GM18861 (cell line): ENCODE measurements around the gene CPLX1.

Experiments
- ATAC-seq: cut with Tn5 transposase; IDR thresholded peaks from one replicate; pipeline ENCODE4 v1.9.1; 2021; ENCODE audit not compliant: unreplicated experiment

The CPLX1 gene

DNA sequence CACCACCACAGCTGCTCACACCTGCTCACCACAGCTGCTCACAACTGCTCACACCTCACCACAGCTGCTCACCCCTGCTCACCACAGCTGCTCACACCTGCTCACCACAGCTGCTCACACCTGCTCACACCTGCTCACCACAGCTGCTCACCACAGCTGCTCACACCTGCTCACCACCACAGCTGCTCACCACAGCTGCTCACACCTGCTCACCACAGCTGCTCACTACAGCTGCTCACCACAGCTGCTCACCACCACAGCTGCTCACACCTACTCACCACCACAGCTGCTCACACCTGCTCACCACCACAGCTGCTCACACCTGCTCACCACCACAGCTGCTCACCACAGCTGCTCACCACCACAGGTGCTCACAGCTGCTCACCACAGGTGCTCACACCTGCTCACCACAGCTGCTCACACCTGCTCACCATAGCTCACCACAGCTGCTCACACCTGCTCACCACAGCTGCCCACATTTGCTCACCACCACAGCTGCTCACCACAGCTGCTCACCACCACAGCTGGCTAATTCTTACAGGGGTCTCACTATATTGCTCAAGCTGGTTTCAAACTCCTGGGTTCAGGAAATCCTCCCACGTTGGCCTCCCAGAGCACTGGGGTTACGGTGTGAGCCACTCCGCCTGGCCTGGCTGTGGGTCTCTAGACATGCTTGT is 30.4 kb upstream of the CPLX1 start:
- ATAC-seq, result no peak

DNA sequence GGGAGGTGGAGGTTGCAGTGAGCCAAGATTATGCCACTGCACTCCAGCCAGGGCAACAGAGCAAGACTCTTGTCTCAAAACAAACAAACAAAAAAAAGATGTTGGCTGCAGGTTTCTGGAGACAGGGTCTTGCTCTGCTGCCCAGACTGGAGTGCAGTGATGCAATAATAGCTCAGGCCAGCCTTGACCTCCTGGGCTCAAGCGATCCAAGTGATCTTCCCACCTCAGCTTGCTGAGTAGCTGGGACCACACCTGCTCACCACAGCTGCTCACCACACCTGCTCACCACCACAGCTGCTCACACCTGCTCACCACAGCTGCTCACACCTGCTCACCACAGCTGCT is 29.9 kb upstream of the CPLX1 start:
- ATAC-seq, result no peak

DNA sequence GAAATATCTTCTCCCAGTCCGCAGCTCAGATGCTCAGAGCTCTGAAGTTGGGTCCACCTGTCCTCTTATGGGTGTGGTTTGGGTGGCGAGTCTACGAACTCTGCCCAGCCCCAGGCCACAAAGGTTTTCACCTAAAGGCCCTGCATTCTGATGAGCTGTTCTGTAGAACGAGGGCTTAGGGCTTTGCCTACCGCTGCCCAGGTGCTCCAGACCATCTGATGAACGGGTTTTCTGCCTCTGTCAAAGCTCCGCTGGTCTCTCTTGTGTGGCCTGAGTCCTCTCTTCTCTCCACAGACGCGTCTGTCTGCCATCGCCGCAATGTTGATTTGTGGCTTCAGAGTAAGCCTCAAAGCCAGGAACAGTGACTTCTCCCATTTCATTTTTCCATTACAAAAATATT is 28.4 kb upstream of the CPLX1 start:
- no peak for ATAC-seq

DNA sequence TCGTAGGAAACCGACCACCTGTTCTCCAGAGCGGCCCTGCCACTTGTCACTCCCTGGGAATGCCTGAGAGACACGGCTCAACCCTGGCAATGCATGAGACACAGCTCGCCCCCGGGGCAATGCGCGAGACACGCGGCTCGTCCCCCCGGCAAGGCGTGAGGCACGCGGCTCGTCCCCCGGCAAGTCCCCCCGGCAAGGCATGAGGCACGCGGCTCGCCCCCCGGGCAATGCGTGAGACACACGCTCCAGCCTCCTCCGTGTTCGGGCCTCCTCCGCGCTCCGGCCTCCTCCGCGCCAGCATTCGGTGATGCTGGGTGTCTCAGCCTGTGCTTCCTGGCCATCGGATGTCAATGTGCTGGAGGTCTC is 27.5 kb upstream of the CPLX1 start:
- ATAC-seq, result no peak

DNA sequence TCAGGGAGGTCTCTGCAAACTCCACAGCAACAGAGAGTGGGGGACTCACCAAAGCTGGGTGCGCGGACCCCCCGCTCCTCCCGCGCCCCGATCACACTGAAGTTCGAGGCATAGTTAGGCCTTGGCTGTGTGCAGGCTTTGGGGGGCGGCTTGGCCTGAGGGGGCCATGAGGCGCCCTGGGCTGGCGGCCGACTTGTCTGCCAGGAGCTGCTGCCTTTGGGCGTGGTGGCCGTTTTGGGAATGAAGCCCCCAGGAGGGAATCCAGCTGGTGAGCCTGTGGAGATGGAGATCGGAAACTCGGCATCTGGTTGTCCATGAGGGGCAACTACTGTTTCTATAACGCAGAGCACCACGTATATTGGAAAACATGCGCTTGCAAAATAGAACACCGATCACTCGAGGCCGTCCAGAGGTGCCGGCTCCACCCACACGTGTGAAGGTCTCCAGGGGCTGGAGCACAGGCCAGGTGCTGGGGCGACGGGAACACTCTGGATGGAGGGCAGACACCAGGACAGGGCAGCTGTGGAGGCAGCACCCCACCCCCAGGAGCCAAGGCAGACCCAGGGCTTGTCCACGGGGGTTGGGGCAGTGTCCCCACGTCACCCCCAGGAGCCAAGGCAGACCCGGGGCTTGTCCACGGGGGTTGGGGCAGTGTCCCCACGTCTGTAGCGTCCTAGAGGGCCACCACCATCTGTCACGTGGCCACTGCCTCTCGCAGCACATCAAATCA is 25.9 kb upstream of the CPLX1 start:
- no peak for ATAC-seq

DNA sequence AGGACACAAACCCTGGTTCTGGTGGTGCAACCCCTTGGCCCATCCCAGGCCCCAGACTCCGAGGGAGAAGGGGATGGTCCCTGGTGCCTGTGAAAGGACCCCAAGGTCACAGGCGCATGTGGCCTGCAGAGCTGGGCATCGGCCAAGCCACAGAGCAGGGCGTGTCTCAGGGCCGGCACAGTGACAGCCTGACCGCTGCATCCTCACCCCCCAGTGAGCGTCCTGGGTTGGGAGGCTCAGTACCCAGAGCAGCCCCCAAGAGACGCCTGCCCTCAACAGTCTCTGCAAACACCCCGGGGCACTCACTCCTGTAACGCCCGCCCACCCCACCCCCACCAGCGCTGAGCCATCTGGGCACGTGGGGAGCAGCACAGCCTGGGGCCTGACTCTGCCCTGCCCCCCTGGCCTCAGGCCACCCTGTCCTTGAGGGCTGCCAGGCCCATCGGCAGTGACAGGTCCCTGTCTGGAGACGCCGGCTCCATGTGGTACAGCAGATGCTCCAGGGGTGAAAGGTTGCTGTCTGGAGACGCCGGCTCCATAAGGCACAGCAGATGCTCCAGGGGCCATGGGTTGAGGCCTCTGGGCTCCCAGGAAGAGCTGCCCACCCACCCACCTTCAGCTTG is 24.5 kb upstream of the CPLX1 start:
- ATAC-seq, result no peak

DNA sequence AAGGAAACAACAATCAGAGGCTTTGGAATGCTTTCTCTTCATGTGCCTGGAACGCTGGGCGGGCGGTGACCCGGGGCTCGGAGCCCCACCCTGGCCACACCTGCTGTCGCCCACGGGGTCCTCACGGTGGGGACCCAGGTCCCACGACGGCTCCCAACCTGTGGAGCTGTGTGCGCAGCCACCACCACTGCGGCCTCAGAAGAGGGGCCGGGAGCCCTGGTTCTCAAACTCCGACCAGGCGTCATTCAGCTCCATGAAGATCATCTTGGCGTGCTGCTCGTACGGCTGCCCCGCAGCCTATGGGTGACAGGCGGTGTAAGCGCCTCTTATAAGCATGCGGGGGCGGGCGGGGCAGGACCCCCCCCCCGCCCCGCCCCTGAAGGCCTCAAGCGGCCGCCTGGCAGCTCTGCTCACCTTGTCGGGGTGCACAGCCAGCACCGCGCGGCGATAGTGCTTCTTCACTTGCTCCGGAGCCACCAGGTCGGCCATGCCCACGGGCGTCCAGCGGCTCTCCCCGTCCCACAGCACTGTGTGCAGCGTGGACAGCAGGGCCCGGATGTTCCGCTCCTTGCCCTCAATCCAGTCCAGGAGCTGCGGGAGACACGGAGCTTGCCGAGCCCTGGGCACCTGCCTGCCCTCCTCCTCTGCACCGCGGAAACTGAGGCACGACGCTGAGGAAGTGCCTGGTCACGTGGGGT is 23.7 kb upstream of the CPLX1 start:
- no peak for ATAC-seq

DNA sequence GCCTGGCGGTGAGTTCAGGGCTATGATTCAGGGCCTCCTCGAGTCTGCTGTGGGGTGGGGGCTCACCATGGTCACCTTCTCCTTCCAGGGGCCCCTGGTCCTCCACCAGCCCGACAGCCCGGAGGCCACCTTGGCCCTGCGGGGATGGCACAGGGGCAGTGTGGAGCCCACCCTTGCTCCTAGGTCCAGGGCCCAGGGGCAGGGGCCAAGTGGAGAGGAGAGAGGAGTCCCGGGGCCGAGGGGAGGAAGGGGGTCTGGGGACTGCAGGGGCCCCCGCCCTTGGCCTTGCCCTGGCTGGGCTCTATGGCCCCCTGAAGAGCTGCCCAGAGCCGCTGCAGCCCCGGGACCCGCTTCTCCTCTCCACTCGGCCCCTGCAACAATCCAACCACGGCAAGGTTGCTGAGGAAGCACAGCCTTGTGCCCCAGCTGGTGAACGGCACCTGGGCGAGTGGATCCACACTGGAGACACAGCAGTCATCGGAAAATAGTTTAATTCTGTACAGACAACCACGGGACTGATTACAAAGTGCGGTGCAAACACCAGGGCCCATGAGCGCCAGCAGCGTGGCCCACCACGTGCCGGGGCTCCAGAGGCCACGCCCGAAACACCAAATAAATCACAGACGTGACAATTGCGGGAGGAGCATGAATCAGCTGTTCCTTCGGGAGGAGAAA is 23.0 kb upstream of the CPLX1 start:
- ATAC-seq, result no peak

DNA sequence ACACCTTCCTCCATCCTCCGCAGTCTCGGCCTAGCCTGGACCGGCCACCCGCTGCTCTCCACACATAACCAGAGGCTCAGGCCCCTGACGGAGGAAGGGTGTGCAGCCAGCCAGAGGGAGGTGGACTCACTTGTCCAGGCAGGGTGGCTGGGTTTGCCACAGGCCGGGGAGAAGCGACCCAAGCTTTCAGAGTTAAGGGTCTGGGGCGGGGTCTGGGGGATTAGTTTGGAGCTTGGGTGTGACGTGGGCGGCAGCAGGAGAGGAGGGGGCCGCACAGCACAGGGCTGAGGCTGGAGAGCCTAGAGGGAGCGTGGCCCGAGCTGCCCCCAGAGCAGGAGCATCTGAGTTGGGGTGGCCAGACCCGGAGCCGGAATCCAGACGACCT is 22.4 kb upstream of the CPLX1 start:
- ATAC-seq, result no peak

DNA sequence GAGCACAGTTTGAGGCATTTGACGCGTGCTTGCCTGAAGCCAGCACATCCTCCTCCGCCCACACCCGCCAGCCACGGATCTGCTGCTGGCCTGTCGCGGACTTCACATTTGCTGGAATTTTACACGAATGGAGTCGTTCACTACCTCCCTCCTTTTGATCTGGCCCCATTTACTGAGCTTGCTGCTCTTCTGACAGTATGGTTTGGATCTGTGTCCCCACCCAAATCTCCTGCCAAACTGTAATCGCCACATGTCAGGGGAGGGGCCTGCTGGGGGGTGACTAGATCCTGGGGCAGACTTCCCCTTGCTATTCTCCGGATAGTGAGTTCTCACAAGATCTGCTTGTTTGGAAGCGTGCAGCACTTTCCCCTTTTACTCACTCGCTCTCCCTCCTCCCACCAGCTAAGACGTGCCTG is 19.9 kb upstream of the CPLX1 start:
- no peak for ATAC-seq

DNA sequence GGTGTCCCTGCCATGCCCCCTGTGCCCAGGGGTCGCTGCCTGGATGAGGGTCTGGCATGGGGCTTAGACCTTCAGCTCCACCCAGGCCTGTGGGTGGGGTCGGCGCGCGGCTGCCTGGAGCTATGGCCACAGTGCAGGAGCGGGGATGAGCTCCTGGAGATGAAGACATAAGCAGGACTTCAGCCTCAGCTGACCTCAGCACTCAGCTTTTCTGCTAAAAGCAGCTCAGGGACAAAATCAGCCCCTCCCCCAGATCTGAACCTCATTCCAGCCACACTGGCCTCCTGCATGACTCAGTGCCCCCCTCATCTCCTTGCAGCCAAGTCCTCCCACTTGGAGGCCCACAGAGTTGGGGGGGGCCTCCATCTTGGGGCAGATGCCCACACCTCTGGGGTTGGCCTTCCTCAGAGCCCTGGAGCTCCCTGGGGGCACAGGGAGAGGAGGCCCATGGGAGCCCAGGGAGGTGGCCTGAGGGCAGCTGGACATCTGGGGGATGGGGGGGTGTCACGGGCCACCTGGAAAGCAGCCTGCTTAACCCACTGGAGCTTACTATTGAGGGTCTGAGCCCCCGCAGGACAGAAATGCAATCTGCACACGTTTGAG is 19.4 kb upstream of the CPLX1 start:
- ATAC-seq, result no peak

DNA sequence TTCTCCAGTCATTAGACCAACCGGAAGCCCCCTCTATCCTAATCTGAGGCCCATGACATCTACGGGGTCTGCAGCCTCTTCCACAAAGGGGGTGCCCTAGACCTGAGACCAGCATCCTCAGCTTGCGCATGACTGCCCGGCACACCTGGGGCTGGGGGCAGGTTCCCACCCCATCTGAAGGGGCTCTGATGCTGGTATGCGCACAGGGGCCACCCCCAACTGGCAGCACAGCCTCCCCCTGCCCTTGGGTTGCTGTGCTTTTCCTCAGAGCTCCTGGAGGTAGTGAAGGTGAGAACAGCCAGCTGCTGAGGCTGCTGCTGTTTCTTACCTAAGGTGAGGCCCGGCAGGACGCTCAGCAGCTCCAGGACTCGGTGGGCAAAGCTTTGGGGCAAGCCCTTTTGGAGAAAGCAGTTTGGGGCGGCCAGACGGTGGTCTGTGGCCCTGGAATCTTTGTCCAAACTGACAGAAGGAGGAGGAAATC is 18.9 kb upstream of the CPLX1 start:
- no peak for ATAC-seq

DNA sequence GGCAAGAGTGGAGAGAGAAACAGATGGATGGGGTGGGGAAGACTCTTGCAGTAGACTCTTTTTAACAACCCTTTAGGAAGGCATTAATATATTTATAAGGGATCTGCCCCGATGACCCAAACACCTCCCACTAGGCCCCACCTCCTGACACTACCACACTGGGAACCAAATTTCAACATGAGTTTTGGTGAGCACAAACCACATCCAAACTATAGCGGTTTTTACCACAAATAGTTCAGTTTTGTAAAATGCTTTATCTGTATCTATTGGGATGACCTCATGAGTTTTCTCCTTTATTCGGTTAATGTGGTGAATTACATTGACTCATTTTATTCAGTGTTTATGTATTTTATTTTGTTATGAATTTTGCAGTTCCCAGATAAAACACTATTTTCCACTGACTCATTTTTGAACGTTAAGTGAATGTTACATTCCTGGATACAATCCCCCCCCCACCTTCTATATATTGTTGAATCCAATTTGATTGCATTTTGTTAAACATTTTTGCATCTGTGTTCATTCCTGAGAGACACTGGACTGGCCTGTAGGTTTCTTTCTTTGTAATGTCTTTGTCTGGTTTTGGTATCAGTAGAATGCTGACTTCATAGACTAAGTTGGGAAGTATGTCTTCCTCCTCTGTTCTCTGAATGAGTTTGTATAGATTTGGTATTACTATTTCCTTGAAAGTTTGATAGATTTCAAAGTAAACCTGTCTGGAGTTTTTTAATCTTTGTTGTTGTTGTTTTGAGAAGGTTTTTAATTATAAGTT is 13.9 kb upstream of the CPLX1 start:
- ATAC-seq, result no peak

DNA sequence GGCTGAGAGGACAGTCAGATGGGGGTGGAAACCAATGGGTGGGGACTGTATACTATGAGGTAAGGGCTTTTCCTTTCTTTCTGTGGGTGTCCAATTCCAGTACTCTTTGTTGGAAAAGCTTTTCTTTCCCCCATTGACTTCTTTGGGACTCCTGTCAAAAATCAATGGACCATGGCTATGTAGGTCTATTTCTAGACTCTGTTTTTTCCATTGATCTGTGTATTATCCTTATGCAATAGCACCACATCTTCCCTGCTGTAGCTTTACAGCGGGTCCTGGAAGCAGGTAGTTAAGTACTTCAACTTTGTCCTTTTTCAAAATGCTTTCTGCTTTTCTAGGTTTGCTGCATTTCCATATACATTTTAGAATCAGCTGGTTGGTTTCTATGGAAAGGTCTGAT is 11.8 kb upstream of the CPLX1 start:
- no peak for ATAC-seq

DNA sequence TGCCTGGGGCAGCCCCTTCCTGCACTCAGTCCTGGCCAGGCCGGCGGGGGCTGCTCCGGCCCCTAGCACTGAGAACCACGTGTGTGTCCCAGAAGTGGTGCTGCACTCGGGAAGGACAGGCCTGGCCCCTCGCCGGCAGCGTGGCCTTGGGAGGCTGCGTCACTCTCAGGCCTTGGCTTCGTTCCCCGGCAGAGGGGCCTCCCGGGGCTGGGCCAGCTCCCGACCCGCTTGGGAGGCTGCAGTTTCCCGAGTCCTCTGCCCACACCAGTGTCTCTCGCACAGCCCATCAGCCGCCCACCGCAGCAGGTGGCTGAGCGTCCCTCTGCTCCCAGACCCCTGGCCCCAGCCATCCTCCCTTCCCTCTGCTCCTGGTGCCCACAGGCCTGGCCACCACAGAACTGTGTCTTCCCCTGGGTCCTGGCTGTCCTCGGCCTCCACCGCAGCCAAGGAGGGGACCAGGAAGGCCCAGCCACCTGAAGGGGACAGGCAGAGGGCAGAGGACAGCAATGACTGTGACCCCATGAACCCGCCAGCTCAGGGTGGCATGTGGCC is 10.9 kb upstream of the CPLX1 start:
- ATAC-seq, result no peak

DNA sequence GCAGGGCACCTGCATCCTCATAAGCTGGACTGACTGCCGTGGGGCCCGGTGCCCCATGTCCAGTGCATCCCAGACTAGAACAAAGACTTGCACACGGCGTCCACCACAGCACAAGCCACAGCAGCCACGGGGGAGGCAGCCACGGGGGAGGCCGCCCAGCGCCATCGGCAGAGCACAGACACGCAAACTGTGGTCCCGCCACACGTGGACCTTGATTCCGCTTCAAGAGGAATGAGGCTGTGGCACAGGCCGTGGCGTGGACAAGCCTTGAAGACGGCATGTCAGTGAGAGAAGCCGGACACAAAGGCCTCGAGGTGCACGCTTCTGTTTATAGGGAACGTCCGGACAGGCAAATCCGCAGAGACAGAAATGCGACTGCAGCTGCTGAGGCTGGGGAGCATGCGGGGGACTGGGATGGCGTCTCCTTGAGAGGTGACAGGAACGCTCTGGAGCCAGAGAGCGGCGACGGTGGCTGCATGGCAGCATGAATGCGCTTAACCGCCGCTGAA is 10.1 kb upstream of the CPLX1 start:
- no peak for ATAC-seq

DNA sequence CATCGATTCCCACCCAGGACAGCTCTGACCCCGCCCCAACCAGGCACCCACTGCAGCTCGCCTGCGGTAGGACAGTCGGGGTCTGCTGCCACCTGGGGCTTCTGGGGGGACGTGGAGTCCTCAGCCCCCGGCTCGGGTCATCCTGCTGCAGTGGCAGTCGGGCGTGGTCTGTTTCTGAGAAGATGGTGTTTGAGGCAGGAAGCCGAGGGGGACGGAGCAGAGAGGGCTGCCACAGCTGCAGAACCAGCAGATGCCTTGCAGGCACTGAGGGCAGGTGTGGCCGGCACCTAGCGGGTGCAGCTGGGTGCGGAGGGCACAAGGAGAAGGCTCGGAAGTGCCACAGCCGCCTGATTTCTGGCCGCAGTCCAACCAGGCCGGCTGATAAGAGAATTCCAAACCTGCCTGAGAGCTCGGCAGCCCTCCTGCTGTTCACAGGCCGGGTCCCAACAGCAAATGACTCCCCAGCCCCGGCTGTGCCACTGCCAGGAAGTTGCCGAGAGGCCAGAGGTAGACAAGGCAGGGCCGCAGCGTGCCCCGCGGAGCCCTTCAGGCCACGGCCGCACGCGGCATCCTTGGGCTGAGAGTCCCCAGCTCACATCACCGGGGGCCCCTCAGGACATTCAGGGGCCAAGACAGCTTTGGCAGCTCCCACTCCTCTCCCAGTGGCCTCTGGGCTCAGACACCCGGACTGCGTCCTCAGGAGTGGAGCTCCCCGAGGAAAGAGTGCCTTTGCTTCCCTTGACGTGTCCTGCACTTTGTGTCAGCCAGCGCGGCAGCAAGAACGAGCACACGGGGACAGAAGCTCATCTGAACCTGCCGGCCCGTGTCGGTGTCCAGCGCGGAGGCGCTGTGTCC is 9.4 kb upstream of the CPLX1 start:
- no peak for ATAC-seq

DNA sequence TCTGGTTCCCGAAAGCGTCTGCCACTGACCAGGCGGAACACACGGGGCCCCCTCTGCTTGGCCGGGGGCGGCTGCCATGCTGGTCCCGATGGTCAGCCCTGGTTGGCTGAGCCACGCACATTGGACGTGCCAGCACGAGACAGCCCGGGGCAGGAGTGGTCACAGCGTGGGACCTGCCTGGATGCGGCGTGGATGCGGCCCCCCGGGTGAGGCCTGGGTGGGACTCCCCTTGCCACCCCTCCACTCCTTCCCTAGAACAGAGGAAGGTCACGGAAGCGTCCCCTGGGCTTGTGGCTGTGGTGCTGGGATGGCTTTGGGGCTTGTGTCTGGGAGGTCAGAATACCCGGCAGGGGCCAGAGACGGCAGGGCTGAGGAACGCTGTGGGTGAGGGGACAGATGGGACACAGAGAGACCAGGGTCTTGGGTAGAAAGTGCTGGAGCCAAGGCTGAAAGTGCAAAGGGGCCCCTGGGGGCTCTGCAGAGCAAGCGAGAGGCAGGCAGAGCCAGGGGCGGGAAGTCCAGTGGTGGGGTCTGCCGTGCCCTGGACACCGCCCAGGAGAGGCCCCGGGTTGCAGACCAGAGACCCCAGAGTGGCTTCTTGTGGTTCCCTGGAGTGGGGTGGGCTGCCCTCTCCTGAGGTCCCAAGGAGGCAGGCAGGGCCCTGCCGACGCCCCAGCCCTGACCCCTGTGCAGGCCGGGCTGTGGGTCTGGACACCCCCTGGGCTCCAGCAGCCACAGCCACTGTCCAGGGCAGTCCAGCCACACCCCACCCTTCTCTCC is 8.6 kb upstream of the CPLX1 start:
- ATAC-seq, result no peak
